ENCODE data around the gene PLAAT1.

PLAAT1 gene

DNA sequence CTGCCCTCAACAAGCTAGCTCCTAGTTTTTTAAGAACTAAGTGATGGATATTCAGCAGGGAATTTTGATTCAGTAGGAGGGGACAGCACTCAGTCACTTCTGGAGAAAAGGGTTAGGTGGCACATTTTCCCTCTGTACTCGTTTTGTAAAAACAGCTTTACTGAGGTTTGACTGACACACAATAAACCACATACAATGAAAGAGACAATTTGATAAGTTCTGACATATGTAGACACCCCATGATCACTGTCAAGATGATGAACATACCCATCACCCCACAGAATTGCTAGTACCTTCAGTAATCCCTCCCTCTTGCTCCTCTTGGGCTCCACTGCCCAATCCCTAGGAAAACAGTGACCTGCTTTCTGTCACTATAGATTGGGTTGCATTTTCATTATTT lies 29.0 kb upstream of the PLAAT1 start:
- TF ChIP-seq, protein P1, sequence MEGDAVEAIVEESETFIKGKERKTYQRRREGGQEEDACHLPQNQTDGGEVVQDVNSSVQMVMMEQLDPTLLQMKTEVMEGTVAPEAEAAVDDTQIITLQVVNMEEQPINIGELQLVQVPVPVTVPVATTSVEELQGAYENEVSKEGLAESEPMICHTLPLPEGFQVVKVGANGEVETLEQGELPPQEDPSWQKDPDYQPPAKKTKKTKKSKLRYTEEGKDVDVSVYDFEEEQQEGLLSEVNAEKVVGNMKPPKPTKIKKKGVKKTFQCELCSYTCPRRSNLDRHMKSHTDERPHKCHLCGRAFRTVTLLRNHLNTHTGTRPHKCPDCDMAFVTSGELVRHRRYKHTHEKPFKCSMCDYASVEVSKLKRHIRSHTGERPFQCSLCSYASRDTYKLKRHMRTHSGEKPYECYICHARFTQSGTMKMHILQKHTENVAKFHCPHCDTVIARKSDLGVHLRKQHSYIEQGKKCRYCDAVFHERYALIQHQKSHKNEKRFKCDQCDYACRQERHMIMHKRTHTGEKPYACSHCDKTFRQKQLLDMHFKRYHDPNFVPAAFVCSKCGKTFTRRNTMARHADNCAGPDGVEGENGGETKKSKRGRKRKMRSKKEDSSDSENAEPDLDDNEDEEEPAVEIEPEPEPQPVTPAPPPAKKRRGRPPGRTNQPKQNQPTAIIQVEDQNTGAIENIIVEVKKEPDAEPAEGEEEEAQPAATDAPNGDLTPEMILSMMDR (IDR thresholded peaks at IDR 0.05; ENCODE audit: low read depth, low read length, missing control alignments), result no peak
- H3K4me3 ChIP-seq (ENCODE audit: low read depth, low read length), result no peak overlapping the region
- no peak for DNase-seq (ENCODE audit: low read depth)

DNA sequence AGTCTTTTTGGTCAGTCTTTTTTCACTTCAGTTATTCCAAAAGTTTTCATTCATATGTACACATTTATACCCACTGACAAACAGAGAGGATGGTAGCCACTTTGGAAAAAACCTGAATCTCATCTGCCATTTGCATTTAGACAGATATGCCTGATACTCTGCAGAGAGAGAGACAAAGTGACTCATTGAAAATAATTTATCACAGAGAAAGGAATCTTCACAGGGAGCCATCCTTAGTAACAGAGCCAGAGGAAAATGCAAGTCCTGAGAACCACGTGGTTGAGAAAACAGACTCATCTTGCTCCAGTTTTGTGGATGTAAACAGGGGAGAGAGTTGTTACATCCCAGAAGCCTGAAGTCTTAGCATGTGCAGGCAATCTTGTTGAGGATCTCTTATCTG lies 28.2 kb upstream of the PLAAT1 start:
- TF ChIP-seq, protein P1 (IDR thresholded peaks at IDR 0.05; ENCODE audit: low read depth, low read length, missing control alignments), result no peak
- DNase-seq (ENCODE audit: low read depth), result no peak
- H3K4me3 ChIP-seq (ENCODE audit: low read depth, low read length), result no peak overlapping the region

DNA sequence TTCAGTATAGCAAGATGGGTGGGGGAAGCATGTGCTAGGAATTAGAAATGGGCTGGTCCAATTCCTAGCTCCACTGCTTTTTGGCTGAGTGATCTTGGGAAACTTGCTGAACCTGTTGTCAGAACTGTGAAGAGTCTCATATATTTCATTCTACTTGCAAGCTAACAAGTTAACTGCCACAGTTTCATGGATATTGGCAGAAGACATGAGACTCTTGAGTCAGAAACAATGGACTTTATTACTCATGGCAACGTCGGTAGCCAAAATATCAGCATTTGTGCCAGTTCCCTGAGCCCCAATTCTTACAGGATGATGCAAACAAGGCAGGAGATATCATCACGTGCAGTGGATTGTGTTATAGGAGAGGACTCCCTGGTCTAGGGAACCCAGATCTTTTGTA lies 26.6 kb upstream of the PLAAT1 start:
- DNase-seq (ENCODE audit: low read depth), result no peak
- TF ChIP-seq, protein P1 (IDR thresholded peaks at IDR 0.05; ENCODE audit: low read depth, low read length, missing control alignments), result no peak
- no peak overlapping the region for H3K4me3 ChIP-seq (ENCODE audit: low read depth, low read length)

DNA sequence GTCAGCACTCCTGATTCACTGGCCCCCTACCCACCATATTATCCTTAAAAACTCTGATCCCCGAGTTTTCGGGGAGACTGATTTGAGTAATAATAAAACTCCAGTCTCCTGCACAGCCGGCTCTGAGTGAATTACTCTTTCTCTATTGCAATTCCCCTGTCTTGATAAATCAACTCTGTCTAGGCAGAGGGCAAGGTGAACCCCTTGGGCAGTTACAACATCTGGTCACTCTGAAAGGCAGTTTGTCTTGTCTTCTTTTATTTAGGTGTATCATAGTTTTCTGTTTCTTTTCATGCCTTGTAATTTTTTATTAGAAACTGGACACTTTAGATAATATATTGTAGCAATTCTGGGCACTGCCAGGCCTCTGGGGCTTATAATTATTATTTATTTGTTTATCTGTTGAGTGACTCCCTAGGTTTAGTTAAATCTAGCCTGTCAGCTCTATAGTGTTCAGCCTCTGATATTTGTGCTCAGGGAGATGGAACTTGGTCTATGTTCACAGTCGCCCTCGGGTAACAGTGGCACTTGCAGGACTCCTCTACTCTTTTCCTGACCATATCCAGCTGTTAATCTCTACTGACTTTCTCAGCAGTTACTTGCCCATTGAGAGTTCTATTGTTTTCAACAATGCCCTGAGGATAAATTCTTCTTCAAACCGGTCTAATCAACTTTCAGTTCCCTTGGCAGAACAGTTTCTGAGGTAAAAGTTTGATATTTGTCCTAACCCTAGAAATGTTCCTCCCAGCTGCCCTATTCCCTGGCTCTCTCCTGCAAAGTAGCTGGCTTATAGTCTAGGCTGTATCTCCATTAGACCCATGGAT lies 15.5 kb upstream of the PLAAT1 start:
- no peak for DNase-seq (ENCODE audit: low read depth)
- H3K4me3 ChIP-seq (ENCODE audit: low read depth, low read length), result no peak overlapping the region
- TF ChIP-seq, protein P1 (IDR thresholded peaks at IDR 0.05; ENCODE audit: low read depth, low read length, missing control alignments), result no peak

DNA sequence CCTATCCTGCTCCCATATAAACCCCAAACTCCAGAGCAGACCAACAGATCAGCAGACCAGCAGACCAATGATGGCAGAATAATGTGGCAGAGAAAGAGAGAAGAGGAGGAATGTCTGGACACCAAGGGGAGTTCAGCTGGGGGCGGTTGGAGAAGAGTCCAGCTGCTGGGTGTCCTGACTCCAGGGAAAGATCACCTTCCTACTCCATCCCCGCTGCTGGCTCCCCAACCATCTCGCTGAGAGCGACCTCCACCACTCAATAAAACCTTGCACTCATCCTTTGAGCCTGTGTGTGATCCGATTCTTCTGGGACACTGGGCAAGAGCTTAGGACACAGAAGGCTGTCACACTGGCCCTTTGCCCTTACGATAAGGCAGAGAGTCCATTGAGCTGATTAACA lies 12.8 kb upstream of the PLAAT1 start:
- DNase-seq (ENCODE audit: low read depth), result no peak
- TF ChIP-seq, protein P1 (IDR thresholded peaks at IDR 0.05; ENCODE audit: low read depth, low read length, missing control alignments), result no peak
- H3K4me3 ChIP-seq (ENCODE audit: low read depth, low read length), result no peak overlapping the region

DNA sequence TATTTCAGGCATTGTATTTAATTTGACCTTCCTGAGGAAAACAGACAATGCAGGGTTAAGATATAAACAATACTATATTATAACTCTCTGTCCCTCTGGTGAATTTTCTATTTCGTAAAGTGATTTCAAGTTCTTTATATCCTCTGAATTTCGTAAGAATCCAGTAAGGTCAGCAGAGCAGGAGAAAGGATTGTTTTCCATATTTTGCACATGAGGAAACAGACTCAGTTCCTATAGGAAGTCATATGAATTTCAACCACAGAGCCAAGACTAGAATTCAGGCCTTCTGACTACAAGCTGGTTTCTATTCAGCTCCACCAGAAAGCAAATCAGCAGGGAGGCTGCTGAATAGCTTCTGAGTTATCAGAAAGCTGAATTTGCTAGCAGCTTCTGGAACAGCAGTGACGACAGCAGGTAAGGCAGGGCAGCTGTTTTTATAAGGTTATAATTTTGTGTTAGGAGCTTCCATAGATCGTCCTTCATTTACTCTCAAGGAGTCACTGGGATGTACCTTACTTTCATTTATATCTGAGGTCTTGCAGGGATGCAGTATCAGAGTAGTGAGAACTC lies 11.1 kb upstream of the PLAAT1 start:
- DNase-seq (ENCODE audit: low read depth), result no peak
- H3K4me3 ChIP-seq (ENCODE audit: low read depth, low read length), result no peak overlapping the region
- TF ChIP-seq, protein P1 (IDR thresholded peaks at IDR 0.05; ENCODE audit: low read depth, low read length, missing control alignments), result no peak

DNA sequence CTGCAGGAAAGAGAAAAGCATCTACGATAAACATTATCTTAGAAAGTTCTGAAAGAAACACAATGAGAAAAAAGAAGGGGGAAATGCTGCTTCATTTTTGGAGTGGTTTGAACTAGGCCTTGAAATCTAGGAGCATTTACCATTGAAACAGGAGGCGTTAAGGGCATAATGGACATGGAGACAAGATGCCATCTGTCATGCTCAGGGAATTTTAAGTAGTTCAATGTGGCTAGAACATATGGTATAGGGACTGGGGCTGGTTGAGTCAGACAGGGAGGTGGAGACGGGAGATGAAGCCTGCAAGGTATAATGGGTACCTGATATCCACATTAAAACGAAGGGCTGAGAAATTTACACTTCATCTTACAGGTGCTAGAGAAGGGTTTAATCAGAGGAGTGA lies 10.4 kb upstream of the PLAAT1 start:
- TF ChIP-seq, protein P1 (IDR thresholded peaks at IDR 0.05; ENCODE audit: low read depth, low read length, missing control alignments), result no peak
- no peak for DNase-seq (ENCODE audit: low read depth)
- no peak overlapping the region for H3K4me3 ChIP-seq (ENCODE audit: low read depth, low read length)
